ENCODE data around the gene ZNF26.

GRCh38 chr12:132948146-132949066 lies 37.8 kb upstream of the ZNF26 start:
- TF ChIP-seq CTCF (IDR thresholded peaks at IDR 0.05) (no peak), EP300 (IDR thresholded peaks at IDR 0.05) (no peak), POLR2AphosphoS5 (IDR thresholded peaks at IDR 0.05) (no peak), POLR2A (IDR thresholded peaks at IDR 0.05) (no peak)

All from gastroesophageal sphincter (tissue), 3 donors.